Body of pancreas (tissue), 4 donors: Measurements from ENCODE around the gene HOXC11.

Experiments used
- CTCF ChIP-seq, 7 experiments: fragments of 450-650 bp in 4 of 7; fragments of 200-600 bp in 3 of 7; sonication (generic) in 3 of 7; IDR thresholded peaks; one replicate each; pipeline ENCODE4 v1.5.1; 2016 to 2019; ENCODE audit warnings: antibody characterized with exemption in 7 of 7
- POLR2A ChIP-seq, 3 donors: fragments of 450-650 bp; IDR thresholded peaks; one replicate each; pipeline ENCODE4 v1.6.1; 2016; ENCODE audit warnings: antibody characterized with exemption in 3 of 3, mild to moderate bottlenecking in 2 of 3

DNA sequence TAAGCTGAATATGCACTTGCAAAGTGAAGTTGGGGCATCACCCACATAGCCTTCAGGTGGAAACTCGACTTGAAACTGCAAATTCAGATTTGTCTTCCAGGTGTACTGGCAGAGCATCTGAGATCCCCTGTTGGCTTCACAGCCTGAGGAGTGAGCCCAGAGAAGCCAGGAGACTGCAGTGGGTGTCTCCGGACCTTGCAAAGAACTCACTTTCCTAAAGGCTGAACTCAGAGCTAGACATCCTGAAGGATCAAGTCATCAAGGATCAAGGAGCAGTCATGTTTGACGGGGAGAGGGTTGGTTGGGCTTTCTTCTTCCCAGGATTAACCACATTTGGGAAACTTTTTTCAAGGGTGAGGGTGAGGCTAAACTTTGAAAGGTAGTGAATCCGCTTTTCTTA, 43.4 kb upstream of the HOXC11 start:
- TF ChIP-seq CTCF (IDR thresholded peaks at IDR 0.05) (no peak), POLR2A (IDR thresholded peaks at IDR 0.05) (no peak)
